GM18502 (cell line): ENCODE data around the gene SH3PXD2A.
A peak's percentile ranks its signal among the peaks of the same experiment; 100 is the strongest.
"Not testable (repeated sequence)": the region's sequence is repeated elsewhere in the genome, so short reads cannot be mapped to it uniquely, and the experiment has no call there.

Source experiments
- ATAC-seq: cut with Tn5 transposase; IDR thresholded peaks from one replicate; pipeline ENCODE4 v1.9.1; 2021; ENCODE audit warnings: mild to moderate bottlenecking; ENCODE audit not compliant: unreplicated experiment, poor library complexity

SH3PXD2A gene

GRCh38 chr10:103851261-103851660 is 4.1 kb downstream of the SH3PXD2A start:
- ATAC-seq = no peak

- ATAC-seq = no peak
Measured at GRCh38 chr10:103850572-103850895, 4.8 kb downstream of the SH3PXD2A start.

GRCh38 chr10:103849880-103850571 is 5.3 kb downstream of the SH3PXD2A start:
- no peak for ATAC-seq

GRCh38 chr10:103849212-103849877 is 6.0 kb downstream of the SH3PXD2A start:
- no peak for ATAC-seq

- ATAC-seq = no peak
Measured at GRCh38 chr10:103847909-103848468, 7.4 kb downstream of the SH3PXD2A start.

GRCh38 chr10:103847346-103847745 is 8.0 kb downstream of the SH3PXD2A start:
- ATAC-seq = no peak

GRCh38 chr10:103845972-103846371 is 9.4 kb downstream of the SH3PXD2A start:
- peak; percentile 57 for ATAC-seq

- ATAC-seq = not testable (repeated sequence)
Measured at GRCh38 chr10:103845346-103845745, 10.0 kb downstream of the SH3PXD2A start.

GRCh38 chr10:103843854-103844570 is 11.4 kb downstream of the SH3PXD2A start:
- ATAC-seq = no peak

GRCh38 chr10:103843045-103843444 is 12.3 kb downstream of the SH3PXD2A start:
- ATAC-seq = no peak

- ATAC-seq = no peak
Measured at GRCh38 chr10:103842605-103843004, 12.8 kb downstream of the SH3PXD2A start.

- no peak for ATAC-seq
Measured at GRCh38 chr10:103841519-103841918, 13.9 kb downstream of the SH3PXD2A start.

GRCh38 chr10:103840740-103841070 is 14.7 kb downstream of the SH3PXD2A start:
- ATAC-seq = no peak

GRCh38 chr10:103839872-103840739 is 15.3 kb downstream of the SH3PXD2A start:
- no peak for ATAC-seq

GRCh38 chr10:103839519-103839871 is 15.9 kb downstream of the SH3PXD2A start:
- ATAC-seq = no peak

GRCh38 chr10:103838862-103839518 is 16.4 kb downstream of the SH3PXD2A start:
- no peak for ATAC-seq

GRCh38 chr10:103838070-103838395 is 17.3 kb downstream of the SH3PXD2A start:
- no peak for ATAC-seq

- no peak for ATAC-seq
Measured at GRCh38 chr10:103837370-103838069, 17.9 kb downstream of the SH3PXD2A start.

GRCh38 chr10:103836861-103837260 is 18.5 kb downstream of the SH3PXD2A start:
- ATAC-seq = no peak
